ENCODE measurements around the gene DOHH.

Gene DOHH

DNA sequence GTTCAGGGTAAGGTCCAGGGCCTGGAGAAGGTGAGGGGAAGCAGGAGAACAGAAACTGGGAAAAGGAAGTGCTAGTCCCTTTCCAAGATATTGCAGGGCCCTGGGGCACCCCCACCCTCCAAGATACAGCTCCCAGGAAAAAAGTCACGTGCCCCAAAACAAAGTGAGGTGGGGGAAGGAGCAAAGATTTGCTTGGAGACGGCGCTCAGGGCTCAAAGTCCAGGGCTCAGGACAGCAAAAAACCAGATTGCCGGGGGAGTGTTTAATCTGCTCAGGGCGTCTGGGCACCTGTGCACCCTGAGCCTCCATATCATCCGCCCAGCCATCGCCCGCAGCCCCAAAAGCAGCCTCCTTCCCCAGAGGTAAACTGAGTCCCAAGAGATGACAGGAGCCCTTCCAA, 26.5 kb downstream of the DOHH start:
- Histone ChIP-seq H3K9ac (ENCODE audit: low read length in 2 of 2) (no peak overlapping the region), H3K36me3 (ENCODE audit: control insufficient read depth in 2 of 2, insufficient read depth in 2 of 2, low read length in 2 of 2) (no peaks in the 10 kb centered on the region), H3K27me3 (ENCODE audit: control insufficient read depth in 1 of 2, insufficient read depth in 2 of 2, low read length in 2 of 2) (peaks cover 7 to 22% of the 10 kb centered on the region in 2 donors), H3K4me1 (ENCODE audit: control insufficient read depth, insufficient read depth, low read length) (peaks cover 15% of the 10 kb centered on the region), H3K4me3 (ENCODE audit: low read length in 2 of 2) (no peak overlapping the region), H3K9me3 (ENCODE audit: control insufficient read depth in 2 of 2, low read length in 2 of 2) (no peaks in the 10 kb centered on the region), H3K27ac (ENCODE audit: low read length) (no peak overlapping the region)

- Histone ChIP-seq H3K4me3 (ENCODE audit: low read length in 2 of 2) (peak overlapping the region in 1 of 2 donors; percentile 44), H3K27me3 (ENCODE audit: control insufficient read depth in 1 of 2, insufficient read depth in 2 of 2, low read length in 2 of 2) (peaks cover 7 to 18% of the 10 kb centered on the region in 2 donors), H3K36me3 (ENCODE audit: control insufficient read depth in 2 of 2, insufficient read depth in 2 of 2, low read length in 2 of 2) (no peaks in the 10 kb centered on the region), H3K27ac (ENCODE audit: low read length) (no peak overlapping the region), H3K4me1 (ENCODE audit: control insufficient read depth, insufficient read depth, low read length) (peaks cover 19% of the 10 kb centered on the region), H3K9me3 (ENCODE audit: control insufficient read depth in 2 of 2, low read length in 2 of 2) (no peaks in the 10 kb centered on the region), H3K9ac (ENCODE audit: low read length in 2 of 2) (no peak overlapping the region)
Measured at GRCh38 chr19:3471954-3472655, 28.4 kb downstream of the DOHH start.

- no peaks in the 10 kb centered on the region for H3K36me3 ChIP-seq (ENCODE audit: control insufficient read depth in 2 of 2, insufficient read depth in 2 of 2, low read length in 2 of 2)
- no peak overlapping the region for H3K9ac ChIP-seq (ENCODE audit: low read length in 2 of 2)
- H3K9me3 ChIP-seq (ENCODE audit: control insufficient read depth in 2 of 2, low read length in 2 of 2): no peaks in the 10 kb centered on the region
- peaks cover 33% of the 10 kb centered on the region for H3K4me1 ChIP-seq (ENCODE audit: control insufficient read depth, insufficient read depth, low read length)
- no peak overlapping the region for H3K4me3 ChIP-seq (ENCODE audit: low read length in 2 of 2)
- H3K27ac ChIP-seq (ENCODE audit: low read length): no peak overlapping the region
- H3K27me3 ChIP-seq (ENCODE audit: control insufficient read depth in 1 of 2, insufficient read depth in 2 of 2, low read length in 2 of 2): peaks cover 0 to 12% of the 10 kb centered on the region in 2 donors
Measured at GRCh38 chr19:3470500-3471128, 29.9 kb downstream of the DOHH start.

- peaks cover 36% of the 10 kb centered on the region for H3K4me1 ChIP-seq (ENCODE audit: control insufficient read depth, insufficient read depth, low read length)
- peak overlapping the region in 1 of 2 donors; percentile 21 for H3K9ac ChIP-seq (ENCODE audit: low read length in 2 of 2)
- H3K36me3 ChIP-seq (ENCODE audit: control insufficient read depth in 2 of 2, insufficient read depth in 2 of 2, low read length in 2 of 2): no peaks in the 10 kb centered on the region
- H3K4me3 ChIP-seq (ENCODE audit: low read length in 2 of 2): no peak overlapping the region
- peaks cover 0 to 7% of the 10 kb centered on the region in 2 donors for H3K27me3 ChIP-seq (ENCODE audit: control insufficient read depth in 1 of 2, insufficient read depth in 2 of 2, low read length in 2 of 2)
- no peaks in the 10 kb centered on the region for H3K9me3 ChIP-seq (ENCODE audit: control insufficient read depth in 2 of 2, low read length in 2 of 2)
- H3K27ac ChIP-seq (ENCODE audit: low read length): no peak overlapping the region
Measured at GRCh38 chr19:3469638-3470499, 30.6 kb downstream of the DOHH start.

DNA sequence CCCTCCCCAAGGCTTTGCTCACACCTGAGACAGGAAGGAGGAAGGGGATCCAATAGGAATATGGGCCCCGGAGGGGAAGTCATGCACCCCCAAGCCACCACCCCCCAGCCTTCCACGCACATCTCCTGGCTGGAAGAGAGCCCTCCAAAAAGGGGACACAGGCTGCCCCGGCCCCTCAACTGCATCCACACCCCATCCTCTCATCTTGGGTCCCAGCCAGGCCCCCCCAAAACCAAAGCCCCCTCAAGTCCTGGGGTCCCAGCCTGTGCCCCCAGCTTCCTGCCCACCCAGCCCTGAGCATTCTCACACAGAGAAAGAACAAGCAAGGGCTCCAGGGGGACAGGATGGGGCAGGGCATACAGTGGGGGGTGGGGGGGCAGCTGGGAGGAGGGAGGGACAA, 32.3 kb downstream of the DOHH start:
- no peak overlapping the region for H3K9ac ChIP-seq (ENCODE audit: low read length in 2 of 2)
- H3K27ac ChIP-seq (ENCODE audit: low read length): no peak overlapping the region
- H3K9me3 ChIP-seq (ENCODE audit: control insufficient read depth in 2 of 2, low read length in 2 of 2): no peaks in the 10 kb centered on the region
- no peaks in the 10 kb centered on the region for H3K27me3 ChIP-seq (ENCODE audit: control insufficient read depth in 1 of 2, insufficient read depth in 2 of 2, low read length in 2 of 2)
- H3K4me3 ChIP-seq (ENCODE audit: low read length in 2 of 2): no peak overlapping the region
- no peaks in the 10 kb centered on the region for H3K36me3 ChIP-seq (ENCODE audit: control insufficient read depth in 2 of 2, insufficient read depth in 2 of 2, low read length in 2 of 2)
- H3K4me1 ChIP-seq (ENCODE audit: control insufficient read depth, insufficient read depth, low read length): peaks cover 42% of the 10 kb centered on the region

- peak overlapping the region; percentile 41 for H3K27ac ChIP-seq (ENCODE audit: low read length)
- no peak overlapping the region for H3K9ac ChIP-seq (ENCODE audit: low read length in 2 of 2)
- no peaks in the 10 kb centered on the region for H3K9me3 ChIP-seq (ENCODE audit: control insufficient read depth in 2 of 2, low read length in 2 of 2)
- no peak overlapping the region for H3K4me3 ChIP-seq (ENCODE audit: low read length in 2 of 2)
- peaks cover 0 to 1% of the 10 kb centered on the region in 2 donors for H3K36me3 ChIP-seq (ENCODE audit: control insufficient read depth in 2 of 2, insufficient read depth in 2 of 2, low read length in 2 of 2)
- H3K27me3 ChIP-seq (ENCODE audit: control insufficient read depth in 1 of 2, insufficient read depth in 2 of 2, low read length in 2 of 2): no peaks in the 10 kb centered on the region
- H3K4me1 ChIP-seq (ENCODE audit: control insufficient read depth, insufficient read depth, low read length): peaks cover 44% of the 10 kb centered on the region
Measured at GRCh38 chr19:3467437-3468198, 32.9 kb downstream of the DOHH start.

DNA sequence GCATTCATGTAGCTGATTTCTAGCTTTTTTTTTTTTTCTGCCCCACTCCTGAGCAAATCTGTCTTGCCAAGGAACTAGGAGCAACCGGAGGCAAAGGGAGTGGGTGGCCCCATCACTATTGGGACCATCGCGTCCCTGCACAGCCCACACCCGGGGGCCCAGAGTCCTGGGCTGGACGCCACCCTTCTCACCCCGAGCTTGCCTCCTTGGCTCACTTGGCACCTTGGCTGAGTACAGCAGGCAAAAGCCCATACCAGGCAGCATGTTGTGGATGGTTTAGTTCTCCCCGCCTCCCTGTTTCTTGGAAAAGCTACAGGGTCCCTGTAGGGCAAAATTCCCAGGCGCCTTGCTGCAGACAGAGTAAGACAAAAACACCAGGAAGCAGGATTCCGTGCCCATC, 33.8 kb downstream of the DOHH start:
- Histone ChIP-seq H3K27me3 (ENCODE audit: control insufficient read depth in 1 of 2, insufficient read depth in 2 of 2, low read length in 2 of 2) (no peaks in the 10 kb centered on the region), H3K36me3 (ENCODE audit: control insufficient read depth in 2 of 2, insufficient read depth in 2 of 2, low read length in 2 of 2) (peaks cover 0 to 4% of the 10 kb centered on the region in 2 donors), H3K4me3 (ENCODE audit: low read length in 2 of 2) (peak overlapping the region in 1 of 2 donors; percentile 35), H3K9ac (ENCODE audit: low read length in 2 of 2) (no peak overlapping the region), H3K27ac (ENCODE audit: low read length) (peak overlapping the region; percentile 77), H3K4me1 (ENCODE audit: control insufficient read depth, insufficient read depth, low read length) (peaks cover 35% of the 10 kb centered on the region), H3K9me3 (ENCODE audit: control insufficient read depth in 2 of 2, low read length in 2 of 2) (no peaks in the 10 kb centered on the region)

- Histone ChIP-seq H3K27ac (ENCODE audit: low read length) (peak overlapping the region; percentile 77), H3K36me3 (ENCODE audit: control insufficient read depth in 2 of 2, insufficient read depth in 2 of 2, low read length in 2 of 2) (peaks cover 0 to 4% of the 10 kb centered on the region in 2 donors), H3K9ac (ENCODE audit: low read length in 2 of 2) (no peak overlapping the region), H3K9me3 (ENCODE audit: control insufficient read depth in 2 of 2, low read length in 2 of 2) (no peaks in the 10 kb centered on the region), H3K27me3 (ENCODE audit: control insufficient read depth in 1 of 2, insufficient read depth in 2 of 2, low read length in 2 of 2) (no peaks in the 10 kb centered on the region), H3K4me3 (ENCODE audit: low read length in 2 of 2) (no peak overlapping the region), H3K4me1 (ENCODE audit: control insufficient read depth, insufficient read depth, low read length) (peaks cover 35% of the 10 kb centered on the region)
Measured at GRCh38 chr19:3465552-3465951, 34.9 kb downstream of the DOHH start.

GRCh38 chr19:3464587-3465235, 35.8 kb downstream of the DOHH start:
- Histone ChIP-seq H3K9ac (ENCODE audit: low read length in 2 of 2) (no peak overlapping the region), H3K36me3 (ENCODE audit: control insufficient read depth in 2 of 2, insufficient read depth in 2 of 2, low read length in 2 of 2) (peaks cover 0 to 4% of the 10 kb centered on the region in 2 donors), H3K9me3 (ENCODE audit: control insufficient read depth in 2 of 2, low read length in 2 of 2) (no peaks in the 10 kb centered on the region), H3K27me3 (ENCODE audit: control insufficient read depth in 1 of 2, insufficient read depth in 2 of 2, low read length in 2 of 2) (no peaks in the 10 kb centered on the region), H3K4me3 (ENCODE audit: low read length in 2 of 2) (no peak overlapping the region), H3K27ac (ENCODE audit: low read length) (no peak overlapping the region), H3K4me1 (ENCODE audit: control insufficient read depth, insufficient read depth, low read length) (peaks cover 39% of the 10 kb centered on the region)
